GM18505 (cell line): Measurements from ENCODE around the gene ATP11C.

Experiments
- ATAC-seq: cut with Tn5 transposase; IDR thresholded peaks from one replicate; pipeline ENCODE4 v1.9.1; 2021; ENCODE audit not compliant: unreplicated experiment
- POLR2A ChIP-seq: IDR thresholded peaks from 4 replicates; pipeline ENCODE4 v1.6.1; 2011; ENCODE audit warnings: borderline replicate concordance; ENCODE audit not compliant: insufficient read depth, insufficient read length; ENCODE audit errors: extremely low read depth

ATP11C gene

GRCh38 chrX:139798701-139799100 is 134.2 kb downstream of the ATP11C start:
- ATAC-seq, result no peak
- no peak for TF ChIP-seq POLR2A

GRCh38 chrX:139795196-139795595 is 137.7 kb downstream of the ATP11C start:
- no peak for TF ChIP-seq POLR2A
- ATAC-seq, result peak; percentile 98

DNA sequence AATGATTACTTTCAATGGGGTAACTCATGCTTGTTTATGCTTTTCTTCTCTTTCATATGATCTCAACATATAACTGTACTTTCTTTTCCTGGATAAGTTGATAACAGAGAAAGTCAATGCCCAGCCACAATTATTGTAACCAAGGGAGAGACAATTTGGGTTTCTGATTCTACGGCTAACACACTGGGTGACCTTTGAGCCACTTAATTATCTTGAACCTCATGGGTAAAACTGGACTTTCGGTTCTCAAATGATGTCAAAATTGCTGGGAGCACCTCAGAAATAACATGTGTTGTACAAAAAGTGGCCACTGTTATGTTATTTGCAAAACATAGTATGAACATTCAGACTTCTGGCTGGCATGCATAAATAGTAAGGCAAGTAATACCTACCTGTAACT is 145.3 kb downstream of the ATP11C start:
- TF ChIP-seq POLR2A, result no peak

DNA sequence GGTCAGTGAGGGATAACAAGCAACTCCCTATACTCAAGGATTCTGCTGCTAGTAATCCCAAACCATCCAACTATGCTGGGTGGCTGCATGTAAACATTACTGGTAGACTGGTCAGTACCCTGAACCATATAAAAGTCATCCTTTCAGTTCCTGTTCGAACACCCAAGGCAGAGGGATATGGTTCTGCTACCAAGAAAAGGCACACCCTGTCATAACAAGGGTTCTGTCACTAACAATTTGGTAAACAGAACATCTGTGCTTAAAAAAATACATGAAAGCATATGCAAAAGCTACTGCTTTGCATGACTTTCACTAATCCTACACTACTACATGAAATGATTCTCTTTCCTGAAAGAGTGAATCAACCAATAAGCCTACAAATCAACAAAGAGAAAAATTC is 148.0 kb downstream of the ATP11C start:
- TF ChIP-seq POLR2A, result no peak
- peak; percentile 91 for ATAC-seq

More for the DNA sequence above, 145.3 kb downstream of the ATP11C start:
- no peak for ATAC-seq

DNA sequence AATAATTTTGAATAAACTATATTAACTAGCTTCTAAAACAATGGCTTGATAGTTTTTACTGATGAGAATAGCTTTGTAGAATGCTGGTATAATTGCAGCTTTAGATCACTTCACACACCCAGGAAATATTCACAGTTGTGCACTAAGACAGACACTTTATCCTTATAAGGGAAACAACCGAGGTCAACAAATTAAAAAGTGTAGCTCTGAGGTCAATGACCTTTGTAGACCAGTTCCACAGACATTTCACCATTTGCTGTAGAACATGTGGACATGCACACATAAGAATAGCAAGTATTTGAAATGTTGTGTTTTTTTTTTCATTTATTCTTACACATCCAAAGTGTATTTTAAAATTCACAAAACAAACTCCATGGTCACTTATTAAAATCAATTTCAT is 148.9 kb downstream of the ATP11C start:
- no peak for ATAC-seq
- no peak for TF ChIP-seq POLR2A

- no peak for TF ChIP-seq POLR2A
- ATAC-seq, result no peak
Observed at GRCh38 chrX:139783030-139783429, 149.8 kb downstream of the ATP11C start.

DNA sequence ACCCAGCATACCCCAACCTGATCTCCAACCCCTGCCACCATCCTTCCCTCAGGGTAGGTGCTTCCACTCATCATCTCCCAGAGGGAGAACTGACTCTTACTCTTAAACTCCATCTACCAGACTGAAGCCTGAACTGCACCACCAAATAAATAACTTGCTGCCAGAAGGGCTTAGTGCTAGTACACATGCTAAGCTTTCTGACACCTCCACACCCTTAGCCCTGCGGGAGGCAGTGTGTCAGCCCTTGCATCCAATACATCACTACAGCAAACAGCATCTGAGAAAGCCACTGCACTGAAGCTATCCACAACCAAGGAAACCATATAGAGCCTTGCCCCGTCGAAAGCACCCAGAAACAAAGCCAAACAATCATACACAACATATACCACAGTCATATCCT is 156.3 kb downstream of the ATP11C start:
- no peak for ATAC-seq
- TF ChIP-seq POLR2A, result no peak

- no peak for TF ChIP-seq POLR2A
- no peak for ATAC-seq
Observed at GRCh38 chrX:139770366-139770765, 162.5 kb downstream of the ATP11C start.

DNA sequence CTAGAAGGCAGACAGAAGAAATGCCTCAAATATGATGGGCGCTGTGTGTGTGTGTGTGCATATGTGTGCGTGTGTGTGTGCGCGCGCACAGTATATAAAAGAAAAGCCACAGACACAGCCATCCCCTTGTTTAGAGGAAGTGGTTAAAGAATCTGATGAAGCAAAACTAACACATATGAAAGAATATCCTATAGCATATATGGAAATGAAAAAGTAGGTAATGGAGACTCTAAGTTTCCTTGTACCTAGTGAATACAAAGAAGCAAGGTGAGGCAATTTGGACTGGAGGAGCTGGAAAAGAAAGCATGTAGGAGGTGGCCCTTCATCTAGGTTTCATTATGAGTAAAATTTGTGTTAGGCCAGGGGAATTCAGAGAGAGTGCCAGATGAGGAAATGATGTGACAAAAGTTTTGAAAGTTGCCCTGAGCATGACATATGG is 166.3 kb downstream of the ATP11C start:
- no peak for TF ChIP-seq POLR2A
- ATAC-seq, result peak; percentile 69

DNA sequence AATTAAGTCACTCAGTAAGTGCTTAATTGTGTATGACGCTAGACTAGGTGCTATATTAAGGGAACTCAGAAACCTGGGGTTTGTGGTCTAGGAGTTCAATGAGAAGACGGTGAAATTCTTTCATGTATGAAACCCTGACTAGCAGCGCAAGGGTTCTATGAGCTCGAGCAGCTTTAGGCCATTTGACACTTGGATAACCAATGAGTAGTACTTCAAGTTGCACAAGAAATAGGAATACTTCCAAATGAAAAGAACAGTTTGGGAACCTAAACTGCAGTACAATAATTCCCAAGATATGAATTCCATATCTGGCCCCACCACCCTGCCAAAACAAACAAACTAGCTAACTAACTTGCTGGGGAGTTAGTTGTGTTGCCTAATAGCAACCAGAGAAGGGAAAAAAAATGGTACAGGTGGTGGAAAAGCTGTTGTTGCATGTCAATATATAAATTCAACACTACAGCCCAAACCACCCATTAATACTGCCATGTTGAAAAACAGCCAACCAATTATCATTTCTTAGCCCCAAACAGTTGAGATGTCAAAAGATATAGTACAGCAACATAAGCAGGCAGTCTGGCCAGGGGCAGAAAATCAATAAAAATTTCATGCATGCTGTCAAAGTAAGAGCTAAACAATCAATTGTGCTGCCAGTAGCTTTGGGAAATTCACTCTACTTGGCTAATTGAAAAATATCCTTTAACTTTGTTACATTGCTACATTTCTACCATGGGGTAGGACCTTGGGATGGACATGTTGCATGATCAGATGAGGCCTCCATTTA is 170.3 kb downstream of the ATP11C start:
- ATAC-seq, result no peak
- TF ChIP-seq POLR2A, result no peak

DNA sequence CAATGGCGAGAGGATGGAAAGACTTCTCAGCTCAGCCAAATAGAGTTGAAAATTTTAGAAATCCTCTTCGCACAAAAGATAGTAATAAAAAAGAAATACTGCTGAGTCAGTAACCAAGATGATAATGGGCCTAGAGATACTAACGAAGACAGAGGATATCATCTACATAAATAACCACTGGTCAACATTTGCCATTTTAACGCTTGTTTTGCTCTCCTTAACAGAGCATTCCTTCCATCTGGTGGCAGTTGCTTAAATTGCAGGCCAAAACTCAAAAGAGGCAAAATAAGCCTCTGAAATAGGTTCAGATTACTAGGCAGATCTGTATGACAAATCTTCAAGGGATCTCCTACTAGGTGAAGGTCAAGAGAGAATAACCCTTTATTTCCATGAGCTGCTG is 173.2 kb downstream of the ATP11C start:
- ATAC-seq, result no peak
- no peak for TF ChIP-seq POLR2A

GRCh38 chrX:139758809-139759208 is 174.0 kb downstream of the ATP11C start:
- ATAC-seq, result no peak
- no peak for TF ChIP-seq POLR2A

DNA sequence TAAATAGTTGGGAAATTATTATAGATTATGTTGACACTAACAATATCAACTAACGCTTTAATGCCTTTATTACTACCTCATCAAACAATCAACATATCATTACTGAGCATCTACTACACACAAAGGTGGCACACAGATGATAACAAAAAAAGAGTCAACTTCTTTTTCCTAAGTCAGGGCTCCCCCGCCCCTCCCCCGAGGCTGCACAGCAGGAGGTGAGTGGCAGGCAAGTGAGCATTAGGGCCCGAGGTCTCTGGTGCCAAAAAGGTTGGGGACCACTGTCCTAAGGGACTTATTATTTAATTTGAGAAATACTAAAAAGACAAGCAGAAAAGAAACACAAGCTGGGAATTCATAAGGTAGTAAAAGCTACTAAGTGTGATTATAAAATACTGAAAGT is 174.6 kb downstream of the ATP11C start:
- no peak for ATAC-seq
- TF ChIP-seq POLR2A, result no peak

- no peak for ATAC-seq
Observed at GRCh38 chrX:139751053-139751452, 181.8 kb downstream of the ATP11C start.

More at GRCh38 chrX:139751053-139751452, 181.8 kb downstream of the ATP11C start:
- no peak for TF ChIP-seq POLR2A
